GM19438 (cell line): ENCODE results near the gene PIGO.

Experiments used
- ATAC-seq: cut with Tn5 transposase; IDR thresholded peaks from one replicate; pipeline ENCODE4 v1.9.1; 2021; ENCODE audit warnings: low read depth; ENCODE audit not compliant: unreplicated experiment

PIGO gene

GRCh38 chr9:35096035-35096849 lies at the start of gene PIGO:
TSS of gene PIGO (minus strand) at chr9:35096591. CDS start at chr9:35095565, 1,026 bp downstream.
- ATAC-seq: peak; percentile 78

GRCh38 chr9:35142037-35142436 lies 45.6 kb upstream of the PIGO start:
- ATAC-seq: no peak

- ATAC-seq: no peak
Measured at GRCh38 chr9:35140093-35140492, 43.7 kb upstream of the PIGO start.

- no peak for ATAC-seq
Measured at GRCh38 chr9:35136866-35137265, 40.5 kb upstream of the PIGO start.

GRCh38 chr9:35135988-35136387 lies 39.6 kb upstream of the PIGO start:
- ATAC-seq: no peak

GRCh38 chr9:35134920-35135319 lies 38.5 kb upstream of the PIGO start:
- no peak for ATAC-seq

GRCh38 chr9:35116898-35117551 lies 20.6 kb upstream of the PIGO start:
- peak; percentile 50 for ATAC-seq

GRCh38 chr9:35116539-35116897 lies 20.1 kb upstream of the PIGO start:
- ATAC-seq: no peak

- peak; percentile 56 for ATAC-seq
Measured at GRCh38 chr9:35115680-35116538, 19.5 kb upstream of the PIGO start, which contains the start of gene ATOSB. TSS of gene ATOSB (minus strand) at chr9:35115862. CDS start at chr9:35108274, 7,588 bp downstream.

- ATAC-seq: no peak
Measured at GRCh38 chr9:35114840-35115628, 18.6 kb upstream of the PIGO start.

- no peak for ATAC-seq
Measured at GRCh38 chr9:35114113-35114839, 17.9 kb upstream of the PIGO start.

GRCh38 chr9:35112257-35113020 lies 16.0 kb upstream of the PIGO start:
- no peak for ATAC-seq

GRCh38 chr9:35111001-35111933 lies 14.9 kb upstream of the PIGO start:
- peak; percentile 59 for ATAC-seq

GRCh38 chr9:35110327-35110761 lies 14.0 kb upstream of the PIGO start:
- no peak for ATAC-seq

- ATAC-seq: no peak
Measured at GRCh38 chr9:35108946-35109575, 12.7 kb upstream of the PIGO start.

GRCh38 chr9:35108461-35108860 lies 12.1 kb upstream of the PIGO start:
- no peak for ATAC-seq
